Limb (tissue), 2 donors: Measurements from ENCODE around the gene ATP6AP1.

ENCODE experiments used
- DNase-seq, 2 donors: peaks; one replicate each; pipeline ENCODE4 v3.0.0-alpha.2; 2016; ENCODE audit errors: extremely low spot score in 2 of 2

The ATP6AP1 gene

DNA sequence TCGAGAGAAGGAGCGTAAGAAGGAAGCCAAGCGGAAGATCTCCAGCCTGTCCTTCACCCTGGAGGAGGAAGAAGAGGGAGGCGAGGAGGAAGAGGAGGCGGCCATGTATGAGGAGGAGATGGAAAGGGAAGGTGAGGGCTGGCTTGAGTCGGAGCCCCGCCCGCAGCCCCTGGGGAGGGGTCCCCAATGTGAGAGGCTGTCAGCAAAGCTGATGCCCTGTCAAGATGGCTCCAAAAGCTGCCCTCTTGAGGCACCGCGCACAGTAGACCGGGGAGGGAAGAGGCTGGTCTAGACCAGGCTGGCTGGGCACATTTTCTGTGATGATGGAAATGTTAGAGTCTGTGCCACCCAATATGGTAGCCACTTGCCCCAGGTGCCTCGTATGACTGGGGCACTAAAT, 18.0 kb downstream of the ATP6AP1 start:
- DNase-seq, result no peak

DNA sequence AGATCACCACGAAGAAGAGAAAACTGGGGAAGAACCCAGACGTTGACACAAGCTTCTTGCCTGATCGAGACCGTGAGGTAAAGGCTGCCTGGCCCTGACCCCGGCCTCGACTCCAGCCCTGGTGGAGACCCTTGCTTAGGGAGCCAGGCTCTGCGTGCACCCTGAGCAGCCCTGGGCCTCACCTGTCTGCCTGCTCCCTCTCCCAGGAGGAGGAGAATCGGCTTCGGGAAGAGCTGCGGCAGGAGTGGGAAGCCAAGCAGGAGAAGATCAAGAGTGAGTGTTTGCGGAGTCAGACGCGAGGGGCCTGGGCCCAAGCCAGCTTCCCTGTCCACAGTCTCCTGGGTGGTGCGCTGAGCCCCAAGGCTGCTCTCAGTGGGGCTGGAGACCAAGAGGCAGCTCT, 20.0 kb downstream of the ATP6AP1 start:
- DNase-seq, result no peak

DNA sequence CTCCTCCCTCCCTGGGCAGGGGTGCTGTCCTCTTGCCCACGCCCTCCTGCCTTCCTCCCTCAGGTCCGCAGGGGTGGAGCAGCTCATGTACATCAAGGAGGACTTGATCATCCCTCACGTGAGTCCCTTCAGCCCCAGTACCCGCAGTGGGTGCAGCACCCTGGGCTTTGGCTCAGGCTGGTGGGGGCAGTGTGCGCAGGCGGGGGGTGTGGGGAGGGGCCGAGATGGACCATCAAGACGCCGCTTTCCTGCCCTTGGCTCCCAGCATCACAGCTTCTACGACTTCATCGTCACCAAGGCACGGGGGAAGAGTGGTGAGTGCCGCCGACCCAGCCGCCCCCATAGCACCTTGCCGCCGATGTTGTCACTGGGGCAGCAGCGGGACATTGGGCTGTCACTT, 21.1 kb downstream of the ATP6AP1 start:
- DNase-seq, result no peak

DNA sequence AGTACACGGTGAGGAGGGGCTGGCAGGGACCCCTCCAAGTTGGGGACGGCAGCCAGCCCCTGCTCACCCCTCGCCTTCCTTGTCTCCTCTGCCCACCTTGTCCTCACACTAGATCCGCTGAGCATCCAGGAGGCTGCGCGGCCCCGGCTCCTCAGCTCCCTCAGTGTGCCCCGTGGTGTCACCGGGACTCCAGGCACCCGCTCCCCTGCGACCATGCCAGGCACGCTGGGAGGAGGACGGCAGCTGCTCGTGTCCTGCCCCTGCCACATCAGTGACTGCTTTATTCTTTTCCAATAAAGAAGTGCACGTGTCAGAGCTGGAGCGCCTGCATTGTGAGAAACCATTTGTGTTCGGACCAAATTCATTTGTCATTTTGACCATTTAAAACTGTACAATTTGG, 21.8 kb downstream of the ATP6AP1 start:
- DNase-seq, result no peak

DNA sequence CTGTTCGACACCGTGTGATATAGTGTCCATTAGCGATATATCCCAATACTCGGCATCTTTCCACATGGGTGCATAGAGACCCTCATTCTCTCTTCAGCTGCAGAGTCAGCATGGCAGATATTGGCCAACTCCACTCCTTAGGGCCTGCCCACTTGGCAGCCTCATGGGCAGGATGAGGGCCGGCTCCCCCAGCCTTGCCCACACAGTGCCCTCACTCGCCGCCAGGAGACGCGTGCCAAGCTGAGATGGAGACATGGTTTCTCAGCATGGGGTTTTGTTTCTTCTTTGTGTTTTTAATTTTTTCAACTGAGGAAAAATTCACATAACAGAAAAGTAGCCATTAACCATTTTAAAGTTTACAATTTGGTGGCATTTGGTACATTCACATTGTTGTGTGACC, 24.3 kb downstream of the ATP6AP1 start:
- no peak for DNase-seq

DNA sequence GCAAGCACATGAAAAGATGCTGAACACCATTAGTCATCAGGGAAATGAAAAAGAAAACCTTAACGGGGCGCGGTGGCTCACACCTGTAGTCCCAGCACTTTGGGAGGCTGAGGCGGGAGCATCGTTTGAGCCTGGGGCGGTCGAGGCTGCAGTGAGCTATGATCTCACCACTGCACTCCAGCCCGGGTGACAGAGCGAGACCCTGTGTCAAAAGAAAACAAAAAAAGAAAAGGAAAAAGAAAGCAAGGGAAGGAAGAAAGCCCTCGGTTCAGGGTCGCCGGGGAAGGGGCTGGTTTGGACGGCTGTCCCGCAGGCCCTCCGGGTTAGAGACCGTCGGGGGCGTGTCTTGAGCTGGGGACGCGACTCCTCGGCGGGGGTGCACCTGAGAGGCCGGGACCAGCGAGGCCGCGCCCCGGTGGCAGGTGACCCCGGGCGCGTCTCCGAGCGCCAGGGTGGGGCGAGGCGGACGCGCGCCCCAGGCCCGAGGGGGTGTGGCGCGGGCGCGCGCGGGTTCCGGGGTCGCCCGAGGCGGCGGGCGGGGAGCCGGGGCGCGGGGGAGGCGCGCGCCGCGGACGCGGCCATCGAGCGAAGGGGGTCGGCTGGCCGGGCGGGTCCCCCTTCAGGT, 29.1 kb downstream of the ATP6AP1 start:
- no peak for DNase-seq

DNA sequence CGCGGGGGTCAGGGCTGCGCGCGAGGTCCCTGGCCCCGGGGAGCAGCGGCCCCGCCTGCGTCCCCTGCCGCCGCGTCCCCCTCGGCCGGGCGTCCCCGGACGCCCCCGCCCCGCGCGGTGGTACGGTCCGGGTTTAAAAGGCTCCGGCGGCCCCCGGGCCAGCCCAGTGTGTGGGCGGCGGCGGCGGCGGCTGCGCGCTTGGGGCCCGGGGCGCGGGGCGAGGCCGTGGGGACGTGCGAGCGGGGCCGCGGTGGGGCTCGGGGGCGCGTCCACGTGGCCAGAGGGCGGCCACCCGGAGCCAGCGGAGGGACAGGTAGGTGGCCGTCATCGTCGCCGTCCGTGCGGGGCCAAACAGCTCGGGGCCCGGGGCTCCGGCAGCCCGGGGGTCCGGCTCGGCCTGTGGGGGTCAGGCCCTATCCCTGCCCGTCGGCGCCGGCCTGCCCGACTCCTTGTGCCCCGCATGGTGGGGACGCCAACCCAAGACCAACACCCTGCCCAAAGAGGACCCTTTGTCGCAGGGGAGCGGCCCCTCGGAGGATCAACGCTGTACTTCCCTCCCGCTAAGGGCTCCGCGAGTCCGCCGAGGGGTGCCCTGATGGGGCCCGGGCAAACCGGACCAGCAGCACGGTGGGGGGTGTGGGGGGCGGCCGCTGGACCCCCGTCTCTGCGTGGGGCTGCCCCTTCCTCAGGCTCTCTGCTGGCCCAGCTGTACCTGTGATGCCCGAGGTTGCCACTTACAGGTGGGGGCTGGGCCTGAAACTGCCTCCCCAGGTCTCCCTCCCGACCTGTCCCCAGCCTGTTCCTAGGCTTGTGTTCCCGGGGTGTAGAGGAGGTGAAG, 29.9 kb downstream of the ATP6AP1 start, which contains the start of gene PLXNA3:
Gene PLXNA3, plus strand, starts transcription at position 166 of the 838 bp plus-strand sequence. CDS start 1,903 bp downstream, outside the sequence.
- peak in 1 of 2 donors; percentile 74 for DNase-seq

DNA sequence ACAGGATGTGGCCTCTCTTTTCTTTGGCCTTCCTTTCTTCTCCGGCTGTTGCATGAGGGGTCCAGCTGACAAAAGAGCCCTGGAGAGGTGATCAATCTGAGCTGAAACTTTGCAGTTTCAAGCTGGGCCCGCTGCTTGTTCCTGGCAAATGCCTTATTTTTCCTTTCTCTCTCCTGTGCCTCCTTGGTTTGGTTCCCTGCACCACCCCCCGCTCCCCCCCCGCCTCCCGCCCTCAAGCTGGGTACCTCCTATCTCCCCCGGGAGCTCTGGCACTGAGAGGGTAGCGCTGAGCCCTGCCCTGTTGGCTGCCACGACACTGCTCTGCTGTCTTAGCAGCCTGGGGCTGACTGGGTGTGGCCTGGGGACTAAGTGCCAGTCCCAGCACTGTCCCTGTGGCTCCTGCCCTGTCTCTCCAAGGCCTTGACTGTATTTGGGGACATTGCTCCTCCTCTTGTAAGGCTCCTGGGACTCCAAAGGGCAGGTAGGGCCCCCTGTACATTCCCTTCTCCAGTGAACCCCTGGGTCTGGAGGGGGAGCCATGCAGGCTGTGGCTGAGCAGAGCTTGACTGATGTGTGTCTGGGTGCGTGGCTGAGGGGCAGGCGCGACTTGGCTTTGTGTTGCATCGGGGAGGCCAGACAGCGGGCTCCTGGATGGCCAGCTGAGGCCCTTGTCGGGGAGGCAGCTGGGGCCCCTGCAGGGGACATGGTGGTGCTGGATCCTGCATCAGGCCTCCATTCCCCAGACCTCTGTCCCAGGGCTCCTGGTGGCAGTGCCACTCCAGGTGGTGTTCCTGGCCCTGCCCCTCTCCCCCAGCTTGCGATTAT, 30.7 kb downstream of the ATP6AP1 start:
- peak in 1 of 2 donors; percentile 39 for DNase-seq

DNA sequence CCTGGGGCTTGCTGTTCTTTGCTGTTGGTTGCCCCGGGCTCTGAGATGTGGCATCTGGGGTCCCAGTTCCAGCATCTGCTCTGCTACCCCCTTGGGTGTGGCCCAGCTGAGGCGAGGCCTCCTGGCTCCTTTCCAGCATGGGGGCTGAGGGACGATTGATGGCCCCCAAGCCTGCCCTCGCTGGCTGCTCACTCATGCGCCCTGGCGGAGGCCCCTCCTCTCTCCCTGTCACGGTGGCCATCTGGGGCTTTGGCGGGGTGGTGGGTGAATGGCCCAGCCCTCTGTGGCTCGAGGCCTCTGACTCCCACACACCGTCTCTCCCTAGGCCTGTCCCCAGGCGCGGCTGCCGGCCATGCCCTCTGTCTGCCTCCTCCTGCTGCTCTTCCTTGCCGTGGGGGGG, 31.4 kb downstream of the ATP6AP1 start:
- no peak for DNase-seq

DNA sequence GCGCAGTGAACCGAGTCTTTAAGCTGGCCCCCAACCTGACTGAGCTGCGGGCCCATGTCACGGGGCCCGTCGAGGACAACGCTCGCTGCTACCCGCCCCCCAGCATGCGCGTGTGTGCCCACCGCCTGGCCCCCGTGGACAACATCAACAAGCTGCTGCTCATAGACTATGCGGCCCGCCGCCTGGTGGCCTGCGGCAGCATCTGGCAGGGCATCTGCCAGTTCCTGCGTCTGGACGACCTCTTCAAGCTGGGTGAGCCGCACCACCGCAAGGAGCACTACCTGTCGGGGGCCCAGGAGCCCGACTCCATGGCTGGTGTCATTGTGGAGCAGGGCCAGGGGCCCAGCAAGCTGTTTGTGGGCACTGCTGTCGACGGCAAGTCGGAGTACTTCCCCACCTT, 31.8 kb downstream of the ATP6AP1 start:
- no peak for DNase-seq

DNA sequence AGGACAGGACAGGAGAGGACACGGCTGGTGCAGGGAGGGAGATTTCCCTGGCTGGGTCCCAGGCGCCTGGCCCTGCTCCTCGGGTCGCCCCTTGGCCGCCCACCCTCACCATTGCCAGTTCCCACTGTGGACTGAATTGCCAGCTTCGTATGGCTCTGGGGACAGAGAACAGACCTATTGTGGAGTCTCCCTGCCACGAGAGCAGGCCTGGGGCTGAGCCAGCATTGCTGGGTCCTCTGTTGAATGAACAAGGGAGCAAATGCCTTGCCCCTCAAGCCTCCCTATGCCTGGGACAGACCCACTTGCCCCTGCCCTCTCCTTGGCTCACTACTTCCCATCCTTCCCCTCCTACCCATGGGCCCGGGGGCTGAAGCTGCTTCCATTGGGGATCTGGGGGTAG, 33.9 kb downstream of the ATP6AP1 start:
- DNase-seq, result no peak

DNA sequence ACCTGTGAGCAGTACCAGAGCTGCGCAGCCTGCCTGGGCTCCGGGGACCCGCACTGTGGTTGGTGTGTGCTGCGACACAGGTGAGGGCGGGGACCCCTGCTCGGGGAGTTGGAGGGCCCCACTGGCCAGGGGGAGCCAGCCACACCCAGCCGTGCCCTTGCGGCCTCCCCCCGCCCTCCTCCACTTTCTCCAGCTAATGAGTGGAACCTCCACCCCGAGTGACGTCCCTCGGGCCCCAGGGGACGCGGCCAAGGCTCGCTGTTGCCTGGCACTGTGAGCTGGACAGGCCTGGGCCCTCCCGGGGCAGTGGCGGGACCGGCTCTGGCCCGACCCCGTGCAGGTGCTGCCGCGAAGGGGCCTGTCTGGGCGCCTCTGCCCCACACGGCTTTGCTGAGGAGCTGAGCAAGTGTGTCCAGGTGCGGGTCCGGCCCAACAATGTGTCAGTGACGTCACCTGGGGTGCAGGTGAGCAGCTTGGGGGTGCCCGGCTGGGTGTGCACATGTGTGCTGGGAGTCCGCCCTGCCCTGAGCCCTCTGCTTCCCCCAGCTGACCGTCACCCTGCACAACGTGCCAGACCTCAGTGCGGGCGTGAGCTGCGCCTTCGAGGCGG, 35.2 kb downstream of the ATP6AP1 start:
- no peak for DNase-seq

DNA sequence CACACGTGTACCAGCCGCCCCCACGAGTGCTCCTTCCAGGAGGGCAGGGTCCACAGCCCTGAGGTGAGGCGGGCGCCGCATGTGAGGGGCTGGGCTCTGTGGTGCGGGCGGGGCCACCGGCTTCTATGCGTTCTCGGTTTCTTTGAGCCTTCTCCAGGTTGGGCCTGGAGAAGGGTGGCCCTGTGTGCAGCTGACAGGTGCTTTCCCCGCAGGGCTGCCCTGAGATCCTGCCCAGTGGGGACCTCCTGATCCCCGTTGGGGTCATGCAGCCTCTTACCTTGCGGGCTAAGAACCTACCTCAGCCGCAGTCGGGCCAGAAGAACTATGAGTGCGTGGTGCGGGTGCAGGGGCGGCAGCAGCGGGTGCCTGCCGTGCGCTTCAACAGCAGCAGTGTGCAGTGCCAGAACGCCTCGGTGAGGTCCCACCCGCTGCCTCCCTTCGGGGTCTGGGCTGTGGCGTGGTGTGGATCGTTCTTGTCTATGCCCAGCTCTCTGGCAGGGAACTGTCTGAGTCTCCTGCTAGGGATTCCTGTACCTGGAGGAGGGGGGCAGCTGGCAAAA, 36.4 kb downstream of the ATP6AP1 start:
- DNase-seq, result no peak

DNA sequence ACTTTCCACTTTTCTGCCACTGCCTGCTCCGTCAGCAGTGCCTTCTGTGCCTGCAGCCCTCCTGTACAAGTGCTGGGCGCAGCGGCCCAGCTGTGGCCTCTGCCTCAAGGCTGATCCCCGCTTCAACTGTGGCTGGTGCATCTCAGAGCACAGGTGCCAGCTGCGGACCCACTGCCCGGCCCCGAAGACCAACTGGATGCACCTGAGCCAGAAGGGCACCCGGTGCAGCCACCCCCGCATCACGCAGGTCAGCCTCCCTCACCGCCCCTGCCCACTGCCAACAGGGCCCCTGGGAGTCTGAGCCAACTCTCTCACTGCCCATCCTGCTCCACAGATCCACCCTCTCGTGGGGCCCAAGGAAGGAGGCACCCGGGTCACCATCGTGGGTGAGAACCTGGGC, 37.1 kb downstream of the ATP6AP1 start:
- DNase-seq, result no peak

DNA sequence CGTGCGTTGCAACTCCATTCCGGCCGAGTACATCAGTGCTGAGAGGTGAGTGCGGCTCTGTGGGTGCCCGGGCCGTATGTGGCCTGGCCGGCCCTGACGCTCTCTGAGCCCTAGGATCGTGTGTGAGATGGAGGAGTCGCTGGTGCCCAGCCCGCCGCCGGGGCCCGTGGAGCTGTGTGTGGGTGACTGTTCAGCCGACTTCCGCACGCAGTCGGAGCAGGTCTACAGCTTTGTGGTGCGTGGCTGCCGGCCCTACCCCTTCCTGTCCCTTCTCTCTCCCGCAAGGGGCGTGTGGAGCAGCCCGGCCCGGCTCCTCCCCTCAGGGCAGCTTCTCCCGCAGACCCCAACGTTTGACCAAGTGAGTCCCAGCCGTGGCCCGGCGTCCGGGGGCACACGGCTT, 37.6 kb downstream of the ATP6AP1 start:
- no peak for DNase-seq

DNA sequence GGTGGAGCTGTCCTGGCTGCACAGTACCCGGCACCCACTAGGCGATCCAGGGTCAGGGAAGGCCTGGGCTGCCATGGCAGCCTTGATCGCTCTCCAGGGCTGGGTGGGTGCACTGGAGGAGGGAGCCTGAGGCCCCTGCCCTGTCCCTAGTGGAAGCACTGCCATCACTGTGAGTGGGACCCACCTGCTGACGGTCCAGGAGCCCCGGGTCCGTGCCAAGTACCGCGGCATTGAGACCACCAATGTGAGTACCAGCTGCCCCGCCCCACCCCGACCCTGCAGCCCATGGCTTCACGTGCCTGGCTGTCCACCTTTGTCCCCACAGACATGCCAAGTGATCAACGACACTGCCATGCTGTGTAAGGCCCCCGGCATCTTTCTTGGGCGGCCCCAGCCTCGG, 38.4 kb downstream of the ATP6AP1 start:
- no peak for DNase-seq

DNA sequence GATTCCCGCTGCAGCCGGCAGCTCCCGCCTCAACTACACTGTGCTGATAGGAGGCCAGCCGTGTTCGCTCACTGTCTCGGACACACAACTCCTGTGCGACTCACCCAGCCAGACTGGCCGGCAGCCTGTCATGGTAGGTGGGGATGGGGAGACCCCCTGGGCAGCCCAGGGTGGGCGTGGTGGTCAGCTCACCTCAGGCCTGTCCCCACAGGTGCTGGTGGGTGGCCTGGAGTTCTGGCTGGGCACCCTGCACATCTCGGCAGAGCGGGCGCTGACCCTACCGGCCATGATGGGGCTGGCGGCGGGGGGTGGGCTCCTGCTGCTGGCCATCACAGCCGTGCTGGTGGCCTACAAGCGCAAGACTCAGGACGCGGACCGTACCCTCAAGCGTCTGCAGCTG, 39.1 kb downstream of the ATP6AP1 start:
- no peak for DNase-seq

DNA sequence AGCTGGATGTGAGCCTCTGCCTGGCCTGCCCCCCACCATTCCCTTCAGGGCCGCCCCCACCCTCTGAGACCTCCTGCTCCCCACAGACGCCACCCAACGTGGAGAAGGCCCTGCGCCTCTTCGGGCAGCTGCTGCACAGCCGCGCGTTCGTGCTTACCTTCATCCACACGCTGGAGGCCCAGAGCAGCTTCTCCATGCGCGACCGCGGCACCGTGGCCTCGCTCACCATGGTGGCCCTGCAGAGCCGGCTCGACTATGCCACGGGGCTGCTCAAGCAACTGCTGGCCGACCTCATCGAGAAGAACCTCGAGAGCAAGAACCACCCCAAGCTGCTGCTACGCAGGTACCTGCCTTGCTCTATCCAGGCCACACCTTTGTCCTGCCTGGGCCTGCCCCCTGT, 39.7 kb downstream of the ATP6AP1 start:
- no peak for DNase-seq

DNA sequence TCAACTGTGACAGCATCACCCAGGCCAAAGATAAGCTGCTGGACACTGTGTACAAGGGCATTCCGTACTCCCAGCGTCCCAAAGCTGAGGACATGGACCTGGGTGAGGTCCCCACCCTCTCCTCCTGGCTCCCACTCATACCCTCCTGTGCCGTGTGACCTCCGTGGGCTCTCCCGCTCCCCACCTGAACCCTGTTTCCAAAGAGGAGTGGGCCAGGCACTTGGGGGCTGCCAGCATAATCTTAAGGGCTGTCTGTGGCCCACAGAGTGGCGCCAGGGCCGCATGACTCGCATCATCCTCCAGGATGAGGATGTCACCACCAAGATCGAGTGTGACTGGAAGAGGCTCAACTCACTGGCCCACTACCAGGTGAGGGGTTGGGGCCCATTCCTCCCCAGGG, 40.6 kb downstream of the ATP6AP1 start:
- no peak for DNase-seq

DNA sequence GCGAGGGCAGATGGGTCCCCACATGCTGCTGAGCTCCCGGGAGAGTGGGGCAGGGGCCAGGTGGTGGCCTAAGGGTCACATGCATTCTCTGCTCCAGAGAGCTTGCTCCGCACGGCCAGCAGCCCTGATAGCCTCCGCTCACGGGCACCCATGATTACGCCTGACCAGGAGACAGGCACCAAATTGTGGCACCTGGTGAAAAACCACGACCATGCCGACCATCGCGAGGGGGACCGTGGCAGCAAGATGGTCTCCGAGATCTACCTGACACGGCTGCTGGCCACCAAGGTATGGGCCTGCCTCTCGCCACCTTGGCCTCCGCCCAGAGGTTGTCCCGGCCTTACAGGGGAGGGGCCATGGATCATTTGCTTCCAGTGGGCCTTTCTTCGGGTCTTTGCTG, 41.4 kb downstream of the ATP6AP1 start:
- DNase-seq, result no peak

DNA sequence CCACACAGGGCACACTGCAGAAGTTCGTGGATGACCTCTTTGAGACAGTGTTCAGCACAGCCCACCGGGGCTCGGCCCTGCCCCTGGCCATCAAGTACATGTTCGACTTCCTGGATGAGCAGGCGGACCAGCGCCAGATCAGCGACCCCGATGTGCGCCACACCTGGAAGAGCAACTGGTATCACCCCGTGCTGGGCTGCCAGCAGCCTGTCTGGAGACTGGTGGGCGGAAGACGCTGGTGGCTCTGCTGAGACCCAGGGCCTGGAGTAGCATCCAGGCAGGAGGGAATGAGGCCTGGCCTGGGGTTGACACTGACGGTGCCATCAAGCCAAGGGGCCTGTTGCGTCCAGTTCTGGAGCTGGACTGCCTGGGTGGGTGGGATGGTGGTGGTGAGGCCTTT, 42.0 kb downstream of the ATP6AP1 start:
- DNase-seq, result no peak
